PFSK-1 (cell line): ENCODE results near the gene CALML6.

Source experiments
- FOXP2 ChIP-seq: optimal IDR thresholded peaks from 2 replicates; pipeline ENCODE3; 2011; ENCODE audit warnings: borderline replicate concordance, control low read depth, inconsistent platforms; ENCODE audit not compliant: insufficient read depth; ENCODE audit errors: extremely low read length, extremely low read depth
- POLR2AphosphoS5 ChIP-seq: IDR thresholded peaks from 2 replicates; pipeline ENCODE4 v1.6.1; 2012; ENCODE audit warnings: low read depth, mild to moderate bottlenecking, control low read depth, low read length, moderate library complexity
- REST ChIP-seq, 2 experiments: IDR thresholded peaks; 2 replicates each; pipeline versions ENCODE4 v1.6.1 to v1.8.0; 2011 to 2012; ENCODE audit warnings: low read depth in 2 of 2, low read length in 2 of 2, control low read depth in 1 of 2, inconsistent platforms in 1 of 2, mild to moderate bottlenecking in 1 of 2, moderate library complexity in 1 of 2; ENCODE audit not compliant: insufficient read depth in 1 of 2
- SIN3A ChIP-seq: IDR thresholded peaks from 2 replicates; pipeline ENCODE4 v1.6.1; 2012; ENCODE audit warnings: mild to moderate bottlenecking, low read length, moderate library complexity, borderline replicate concordance; ENCODE audit not compliant: insufficient read depth
- TAF1 ChIP-seq: IDR thresholded peaks from 2 replicates; pipeline ENCODE4 v1.6.1; 2012; ENCODE audit warnings: low read length, control low read depth, borderline replicate concordance; ENCODE audit not compliant: insufficient read depth

DNA sequence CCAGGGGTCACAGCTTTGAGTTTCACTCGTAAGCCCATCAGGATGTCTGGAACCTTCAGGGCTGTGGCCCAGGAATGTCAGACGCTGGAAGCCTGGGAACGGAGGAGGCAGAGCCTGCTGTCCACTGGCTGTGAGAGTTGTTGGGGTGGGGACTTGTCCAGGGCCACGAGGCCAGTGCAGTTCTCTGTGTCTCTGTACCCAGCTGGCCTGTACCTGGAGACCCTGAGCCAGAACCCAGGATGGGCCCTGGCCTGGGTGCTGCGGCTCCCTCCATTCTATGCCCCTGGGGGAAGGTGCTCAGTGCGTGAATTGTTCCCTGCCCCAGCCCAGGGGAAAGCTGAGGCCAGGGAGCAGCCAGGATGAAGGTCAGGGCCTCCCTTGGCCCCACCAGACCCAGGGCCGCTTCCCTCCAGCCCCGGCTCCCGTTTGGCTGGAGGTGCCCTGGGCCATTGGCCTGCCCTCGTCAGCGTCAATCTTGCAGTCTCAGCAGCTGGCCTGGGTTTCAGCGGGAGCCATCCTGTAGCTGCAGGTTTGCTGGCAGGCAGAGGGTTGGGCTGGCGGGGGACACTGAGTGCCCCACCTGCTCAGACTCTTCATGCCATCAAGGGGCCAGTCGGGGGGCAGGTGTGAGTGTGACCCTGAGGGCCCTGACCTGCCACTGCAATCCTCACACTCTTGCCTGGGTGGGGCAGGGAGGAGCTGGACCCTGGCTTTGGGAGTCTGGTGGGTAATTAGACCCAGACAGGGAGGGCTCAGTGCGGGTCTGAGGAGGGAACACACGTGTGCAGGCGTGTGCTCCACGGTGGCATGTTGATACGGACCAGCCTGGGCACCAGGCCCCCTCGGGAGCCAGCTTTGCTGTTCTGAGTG is 724 bp upstream of the CALML6 start:
- no peak for TF ChIP-seq POLR2AphosphoS5
- TF ChIP-seq REST (IDR thresholded peaks at IDR 0.05; ENCODE audit: insufficient read depth in 1 of 2, low read depth in 2 of 2, low read length in 2 of 2) = no peak
- no peak for TF ChIP-seq SIN3A
- no peak for TF ChIP-seq TAF1
- no peak for TF ChIP-seq FOXP2
